ENCODE results near the gene KNSTRN.

KNSTRN gene, protein sequence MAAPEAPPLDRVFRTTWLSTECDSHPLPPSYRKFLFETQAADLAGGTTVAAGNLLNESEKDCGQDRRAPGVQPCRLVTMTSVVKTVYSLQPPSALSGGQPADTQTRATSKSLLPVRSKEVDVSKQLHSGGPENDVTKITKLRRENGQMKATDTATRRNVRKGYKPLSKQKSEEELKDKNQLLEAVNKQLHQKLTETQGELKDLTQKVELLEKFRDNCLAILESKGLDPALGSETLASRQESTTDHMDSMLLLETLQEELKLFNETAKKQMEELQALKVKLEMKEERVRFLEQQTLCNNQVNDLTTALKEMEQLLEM

DNA sequence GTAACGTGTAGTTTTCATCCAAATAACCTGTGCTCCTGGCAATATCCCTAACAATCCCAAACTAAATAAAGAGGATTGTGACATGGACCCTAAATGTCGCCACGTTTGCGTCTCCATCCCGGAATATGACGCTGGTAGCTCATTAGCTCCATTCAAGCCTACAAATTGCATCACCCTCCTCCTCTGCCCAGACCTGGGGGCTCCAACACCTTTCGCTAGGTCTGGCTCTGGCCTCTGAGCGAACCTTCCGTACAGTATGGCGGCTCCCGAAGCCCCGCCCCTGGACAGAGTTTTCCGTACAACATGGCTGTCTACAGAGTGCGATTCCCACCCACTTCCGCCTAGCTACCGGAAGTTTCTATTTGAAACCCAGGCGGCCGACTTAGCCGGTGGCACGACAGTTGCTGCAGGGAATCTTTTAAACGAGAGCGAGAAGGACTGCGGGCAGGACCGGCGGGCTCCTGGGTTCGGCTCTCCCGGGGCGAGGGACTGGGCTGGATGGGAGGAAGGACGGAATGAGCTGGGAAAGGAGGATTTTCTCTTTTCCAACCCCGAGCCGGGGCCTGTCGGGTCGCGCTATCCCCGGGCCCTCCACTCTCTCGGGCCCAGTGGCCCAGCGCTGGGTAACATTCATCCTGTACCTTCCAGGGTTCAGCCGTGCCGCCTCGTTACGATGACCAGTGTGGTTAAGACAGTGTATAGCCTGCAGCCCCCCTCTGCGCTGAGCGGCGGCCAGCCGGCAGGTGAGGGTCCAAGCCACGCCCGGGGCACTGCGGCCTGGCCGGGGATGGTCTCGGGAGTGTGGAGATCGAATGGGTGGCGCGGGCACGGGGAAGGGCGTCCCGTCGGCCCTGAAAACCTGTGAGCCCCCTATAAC is at the start of gene KNSTRN:
KNSTRN (plus strand) TSS at position 142 of the 877 bp plus-strand sequence; CDS start at position 257, 115 bp downstream.
- peak within 1 kb of the TSS; percentile 77 for H3K4me2 ChIP-seq (ENCODE audit: low read depth, low read length, poor library complexity, severe bottlenecking)
- no peaks in the 10 kb centered on the region for H3K9me3 ChIP-seq (ENCODE audit: insufficient read depth, low read length)
- no peaks in the 10 kb centered on the region for H3K9me2 ChIP-seq (replicated peaks; ENCODE audit: insufficient read depth, low read length)
- no peaks in the 10 kb centered on the region for H4K20me1 ChIP-seq (ENCODE audit: low read depth, low read length)
- peak within 1 kb of the TSS; percentile 53 for H3K27ac ChIP-seq (ENCODE audit: low read depth, low read length)
- peaks cover 9% of the 10 kb centered on the region for H3K36me3 ChIP-seq (ENCODE audit: low read length)
- no peaks in the 10 kb centered on the region for H3F3A ChIP-seq (ENCODE audit: insufficient read depth)
- no peak for TF ChIP-seq EZH2phosphoT487 (conservative IDR thresholded peaks at IDR 0.05; ENCODE audit: low read length)
- TF ChIP-seq, protein P1, sequence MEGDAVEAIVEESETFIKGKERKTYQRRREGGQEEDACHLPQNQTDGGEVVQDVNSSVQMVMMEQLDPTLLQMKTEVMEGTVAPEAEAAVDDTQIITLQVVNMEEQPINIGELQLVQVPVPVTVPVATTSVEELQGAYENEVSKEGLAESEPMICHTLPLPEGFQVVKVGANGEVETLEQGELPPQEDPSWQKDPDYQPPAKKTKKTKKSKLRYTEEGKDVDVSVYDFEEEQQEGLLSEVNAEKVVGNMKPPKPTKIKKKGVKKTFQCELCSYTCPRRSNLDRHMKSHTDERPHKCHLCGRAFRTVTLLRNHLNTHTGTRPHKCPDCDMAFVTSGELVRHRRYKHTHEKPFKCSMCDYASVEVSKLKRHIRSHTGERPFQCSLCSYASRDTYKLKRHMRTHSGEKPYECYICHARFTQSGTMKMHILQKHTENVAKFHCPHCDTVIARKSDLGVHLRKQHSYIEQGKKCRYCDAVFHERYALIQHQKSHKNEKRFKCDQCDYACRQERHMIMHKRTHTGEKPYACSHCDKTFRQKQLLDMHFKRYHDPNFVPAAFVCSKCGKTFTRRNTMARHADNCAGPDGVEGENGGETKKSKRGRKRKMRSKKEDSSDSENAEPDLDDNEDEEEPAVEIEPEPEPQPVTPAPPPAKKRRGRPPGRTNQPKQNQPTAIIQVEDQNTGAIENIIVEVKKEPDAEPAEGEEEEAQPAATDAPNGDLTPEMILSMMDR (IDR thresholded peaks at IDR 0.05; ENCODE audit: insufficient read depth, low read length, poor library complexity, severe bottlenecking) = no peak
- H3K27me3 ChIP-seq (ENCODE audit: low read length) = no peaks in the 10 kb centered on the region
- peak within 1 kb of the TSS; percentile 89 for H2AFZ ChIP-seq (ENCODE audit: low read depth, low read length, severe bottlenecking)
- H3K4me3 ChIP-seq (ENCODE audit: insufficient read depth, low read length, poor library complexity, severe bottlenecking) = peak within 1 kb of the TSS; percentile 84
- H3K79me2 ChIP-seq (ENCODE audit: insufficient read depth, low read length) = peaks cover 29% of the 10 kb centered on the region
- H3K9ac ChIP-seq (ENCODE audit: low read length) = peak within 1 kb of the TSS; percentile 85

DNA sequence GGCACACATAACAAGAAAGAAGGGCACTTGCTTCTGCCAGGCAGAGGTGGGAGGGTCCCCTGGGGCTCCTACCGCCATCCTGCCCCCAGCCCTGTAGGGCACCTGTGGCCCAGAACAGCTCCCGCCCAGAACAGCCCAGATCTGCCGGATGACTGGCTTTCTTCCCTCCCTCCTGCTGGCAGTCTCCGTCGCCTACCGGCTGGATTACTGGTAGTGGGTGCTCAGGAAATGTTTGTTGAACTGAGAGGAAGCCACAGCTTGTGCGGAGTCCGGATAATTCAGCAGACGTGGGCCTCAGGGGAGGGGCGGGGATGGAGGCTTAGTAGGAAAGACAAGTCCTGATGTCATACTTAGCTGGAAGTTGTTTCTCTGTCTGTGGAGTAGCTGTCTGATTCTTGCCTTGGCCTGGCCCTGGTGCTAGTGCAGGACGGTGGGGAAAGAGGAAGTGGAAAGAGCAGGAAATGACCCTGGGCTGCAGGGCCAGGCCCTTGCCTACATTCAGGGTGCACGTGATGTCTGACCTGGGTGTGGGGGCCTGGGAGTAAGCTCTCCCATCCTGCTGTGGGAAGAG is 48.5 kb upstream of the KNSTRN start:
- H3K9ac ChIP-seq (ENCODE audit: low read length) = no peak overlapping the region
- no peaks in the 10 kb centered on the region for H4K20me1 ChIP-seq (ENCODE audit: low read depth, low read length)
- H3K27ac ChIP-seq (ENCODE audit: low read depth, low read length) = no peak overlapping the region
- no peaks in the 10 kb centered on the region for H3K9me3 ChIP-seq (ENCODE audit: insufficient read depth, low read length)
- H3K4me3 ChIP-seq (ENCODE audit: insufficient read depth, low read length, poor library complexity, severe bottlenecking) = no peak overlapping the region
- H2AFZ ChIP-seq (ENCODE audit: low read depth, low read length, severe bottlenecking) = no peak overlapping the region
- H3K36me3 ChIP-seq (ENCODE audit: low read length) = no peaks in the 10 kb centered on the region
- no peaks in the 10 kb centered on the region for H3F3A ChIP-seq (ENCODE audit: insufficient read depth)
- H3K4me2 ChIP-seq (ENCODE audit: low read depth, low read length, poor library complexity, severe bottlenecking) = no peak overlapping the region
- H3K79me2 ChIP-seq (ENCODE audit: insufficient read depth, low read length) = no peaks in the 10 kb centered on the region
- no peak for TF ChIP-seq EZH2phosphoT487 (conservative IDR thresholded peaks at IDR 0.05; ENCODE audit: low read length)
- TF ChIP-seq, protein P1 (IDR thresholded peaks at IDR 0.05; ENCODE audit: insufficient read depth, low read length, poor library complexity, severe bottlenecking) = no peak
- no peaks in the 10 kb centered on the region for H3K27me3 ChIP-seq (ENCODE audit: low read length)
- H3K9me2 ChIP-seq (replicated peaks; ENCODE audit: insufficient read depth, low read length) = no peaks in the 10 kb centered on the region

DNA sequence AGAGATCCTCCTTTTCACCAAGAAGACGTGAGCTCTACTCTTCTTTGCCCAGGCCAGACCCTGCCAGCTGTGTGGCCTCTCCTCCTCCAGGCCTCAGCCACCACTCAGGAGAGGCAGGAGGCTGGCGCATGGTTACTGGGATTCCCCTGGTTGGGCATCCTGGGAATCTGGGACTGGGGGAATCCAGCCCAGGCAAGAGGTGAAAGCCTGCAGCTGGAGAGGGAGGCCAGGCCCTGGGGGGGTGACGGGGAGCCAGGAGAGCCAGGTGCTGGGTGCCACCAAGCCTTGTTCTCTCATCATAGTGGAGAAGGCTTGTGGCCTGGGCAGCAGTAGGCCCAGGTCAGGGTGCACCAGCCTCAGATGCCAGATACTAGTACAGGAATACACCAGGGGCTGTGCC is 48.0 kb upstream of the KNSTRN start:
- no peaks in the 10 kb centered on the region for H4K20me1 ChIP-seq (ENCODE audit: low read depth, low read length)
- H2AFZ ChIP-seq (ENCODE audit: low read depth, low read length, severe bottlenecking) = no peak overlapping the region
- H3K9me2 ChIP-seq (replicated peaks; ENCODE audit: insufficient read depth, low read length) = no peaks in the 10 kb centered on the region
- H3K36me3 ChIP-seq (ENCODE audit: low read length) = no peaks in the 10 kb centered on the region
- H3K4me2 ChIP-seq (ENCODE audit: low read depth, low read length, poor library complexity, severe bottlenecking) = no peak overlapping the region
- H3K4me3 ChIP-seq (ENCODE audit: insufficient read depth, low read length, poor library complexity, severe bottlenecking) = no peak overlapping the region
- no peaks in the 10 kb centered on the region for H3K9me3 ChIP-seq (ENCODE audit: insufficient read depth, low read length)
- no peak overlapping the region for H3K27ac ChIP-seq (ENCODE audit: low read depth, low read length)
- no peak overlapping the region for H3K9ac ChIP-seq (ENCODE audit: low read length)
- H3K27me3 ChIP-seq (ENCODE audit: low read length) = no peaks in the 10 kb centered on the region
- no peak for TF ChIP-seq EZH2phosphoT487 (conservative IDR thresholded peaks at IDR 0.05; ENCODE audit: low read length)
- no peaks in the 10 kb centered on the region for H3K79me2 ChIP-seq (ENCODE audit: insufficient read depth, low read length)
- no peaks in the 10 kb centered on the region for H3F3A ChIP-seq (ENCODE audit: insufficient read depth)
